WTC11 (cell line): Measurements from ENCODE around the gene KCNA1. TPM values are rescaled to one million over a fixed set of nuclear protein-coding genes. Genes with fewer than 3 reads are reported as not detected.

Experiments
- ATAC-seq: fragments of 200-7000 bp; cut with Tn5 transposase; 2 replicates; pipeline ENCODE4 v1.10.0; 2021; ENCODE audit warnings: mild to moderate bottlenecking, moderate library complexity
- CTCF ChIA-PET: fragments of 300-600 bp; sonication (Branson Sonifier 250); formaldehyde crosslinking; loops from one replicate; lab custom pipeline; 2021; ENCODE audit warnings: antibody characterized with exemption; lab: Charles Lee
- POLR2A ChIA-PET: fragments of 350-600 bp; sonication (Branson Sonifier 250); formaldehyde crosslinking; loops from one replicate; lab custom pipeline; 2021; ENCODE audit warnings: antibody characterized with exemption; lab: Charles Lee
- DNase-seq: peaks from one replicate; pipeline ENCODE4 v3.0.0; 2021; ENCODE audit warnings: low spot score
- H3K27ac Mint-ChIP-seq: 2 replicates; pipeline ENCODE4 v1.8.0; 2021; ENCODE audit warnings: mixed read lengths
- H3K27me3 Mint-ChIP-seq: 2 replicates; pipeline ENCODE4 v1.8.0; 2021; ENCODE audit warnings: low read depth, mild to moderate bottlenecking, moderate library complexity, mixed read lengths
- H3K36me3 Mint-ChIP-seq: 2 replicates; pipeline ENCODE4 v1.8.0; 2021; ENCODE audit warnings: mixed read lengths
- H3K4me1 Mint-ChIP-seq: 2 replicates; pipeline ENCODE4 v1.8.0; 2022; ENCODE audit warnings: mixed read lengths
- H3K4me3 Mint-ChIP-seq: 2 replicates; pipeline ENCODE4 v1.8.0; 2021; ENCODE audit warnings: mild to moderate bottlenecking, moderate library complexity, mixed read lengths
- H3K9me3 Mint-ChIP-seq: 2 replicates; pipeline ENCODE4 v1.8.0; 2021; ENCODE audit warnings: mixed read lengths
- AR ChIP-seq: fragments of 250-450 bp; sonication (Bioruptor Pico); IDR thresholded peaks from 2 replicates; pipeline ENCODE4 v1.9.0; 2021; ENCODE audit warnings: mild to moderate bottlenecking
- ATF1 ChIP-seq: sonication (generic); formaldehyde crosslinking; IDR thresholded peaks from 2 replicates; pipeline ENCODE4 v1.8.1; 2023; ENCODE audit warnings: mild to moderate bottlenecking, moderate library complexity, missing genetic modification reagents
- CREM ChIP-seq: sonication (generic); formaldehyde crosslinking; IDR thresholded peaks from 2 replicates; pipeline ENCODE4 v1.8.1; 2022; ENCODE audit warnings: mild to moderate bottlenecking, missing genetic modification reagents, moderate library complexity
- ESRRA ChIP-seq: sonication (generic); formaldehyde crosslinking; IDR thresholded peaks from 2 replicates; pipeline ENCODE4 v1.8.1; 2022; ENCODE audit warnings: mild to moderate bottlenecking, missing genetic modification reagents, borderline replicate concordance
- FOXP1 ChIP-seq: sonication (generic); formaldehyde crosslinking; IDR thresholded peaks from 2 replicates; pipeline ENCODE4 v1.8.0; 2022; ENCODE audit warnings: missing genetic modification reagents, mild to moderate bottlenecking, moderate library complexity, borderline replicate concordance
- NFE2L1 ChIP-seq: sonication (generic); formaldehyde crosslinking; IDR thresholded peaks from 2 replicates; pipeline ENCODE4 v1.8.1; 2023; ENCODE audit warnings: missing genetic modification reagents
- NR3C1 ChIP-seq: sonication (generic); formaldehyde crosslinking; conservative IDR thresholded peaks from 2 replicates; pipeline ENCODE4 v1.8.1; 2023; ENCODE audit warnings: low read depth, mild to moderate bottlenecking, missing genetic modification reagents
- PRRX2 ChIP-seq: fragments of 250-450 bp; sonication (Bioruptor Pico); IDR thresholded peaks from 2 replicates; pipeline ENCODE4 v1.8.0; 2021; ENCODE audit warnings: mild to moderate bottlenecking
- RELA ChIP-seq: sonication (generic); formaldehyde crosslinking; IDR thresholded peaks from 2 replicates; pipeline ENCODE4 v1.8.1; 2022; ENCODE audit warnings: missing genetic modification reagents, mild to moderate bottlenecking, borderline replicate concordance
- RORB ChIP-seq: fragments of 250-450 bp; sonication (Bioruptor Pico); IDR thresholded peaks from 2 replicates; pipeline ENCODE4 v1.9.0; 2021; ENCODE audit warnings: mild to moderate bottlenecking
- SMAD3 ChIP-seq: sonication (generic); formaldehyde crosslinking; IDR thresholded peaks from 2 replicates; pipeline ENCODE4 v1.8.0; 2022; ENCODE audit warnings: missing genetic modification reagents, mild to moderate bottlenecking, borderline replicate concordance
- TP53 ChIP-seq: sonication (generic); formaldehyde crosslinking; IDR thresholded peaks from 2 replicates; pipeline ENCODE4 v1.8.1; 2023; ENCODE audit warnings: mild to moderate bottlenecking, missing genetic modification reagents
- total RNA-seq: library from RNA; stranded (reverse); gene quantifications from 3 replicates; pipeline ENCODE4 v1.2.3, GENCODE V29; 2021
- TF ChIP-seq, protein P1 (sequence below): sonication (generic); formaldehyde crosslinking; conservative IDR thresholded peaks from 2 replicates; pipeline ENCODE4 v1.8.1; 2023; ENCODE audit warnings: mild to moderate bottlenecking, low read depth, missing genetic modification reagents, moderate library complexity
- TF ChIP-seq, protein P2 (sequence below): sonication (generic); formaldehyde crosslinking; IDR thresholded peaks from 2 replicates; pipeline ENCODE4 v1.8.1; 2023; ENCODE audit warnings: mild to moderate bottlenecking, missing genetic modification reagents, moderate library complexity
- TF ChIP-seq, protein P3 (sequence below): fragments of 250-450 bp; sonication (Bioruptor Pico); IDR thresholded peaks from 2 replicates; pipeline ENCODE4 v1.8.0; 2021; ENCODE audit warnings: mild to moderate bottlenecking
- TF ChIP-seq, protein P4 (sequence below): fragments of 250-450 bp; sonication (Bioruptor Pico); IDR thresholded peaks from 2 replicates; pipeline ENCODE4 v1.9.0; 2021; ENCODE audit warnings: mild to moderate bottlenecking, borderline replicate concordance
- TF ChIP-seq, protein P5 (sequence below): sonication (generic); formaldehyde crosslinking; IDR thresholded peaks from 2 replicates; pipeline ENCODE4 v1.8.1; 2022; ENCODE audit warnings: low read depth, mild to moderate bottlenecking, moderate library complexity, missing genetic modification reagents, borderline replicate concordance

Gene KCNA1
- total RNA-seq, 1 experiment from 2014 or later: 0.04 TPM

DNA sequence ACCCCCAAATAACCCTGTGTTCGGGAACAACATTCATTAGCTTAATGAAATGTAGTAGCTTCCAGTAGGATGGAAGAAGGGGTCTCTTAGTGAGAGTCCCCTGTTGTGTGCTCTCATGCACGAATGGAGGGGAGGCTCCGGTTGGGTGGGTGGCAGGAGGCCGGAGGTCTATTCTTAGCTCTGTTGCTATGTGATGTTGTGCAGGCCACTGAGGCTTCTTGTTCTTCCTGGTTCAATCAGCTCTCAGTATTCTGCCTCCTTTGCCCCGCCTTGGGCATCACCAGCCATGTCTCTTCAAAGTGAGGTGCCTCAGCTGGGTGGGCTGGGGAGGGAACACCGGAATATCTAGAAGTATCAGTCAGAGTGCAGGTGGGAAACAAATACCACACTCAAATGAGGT is 50.8 kb downstream of the KCNA1 start (continued):
- TF ChIP-seq, protein P1, sequence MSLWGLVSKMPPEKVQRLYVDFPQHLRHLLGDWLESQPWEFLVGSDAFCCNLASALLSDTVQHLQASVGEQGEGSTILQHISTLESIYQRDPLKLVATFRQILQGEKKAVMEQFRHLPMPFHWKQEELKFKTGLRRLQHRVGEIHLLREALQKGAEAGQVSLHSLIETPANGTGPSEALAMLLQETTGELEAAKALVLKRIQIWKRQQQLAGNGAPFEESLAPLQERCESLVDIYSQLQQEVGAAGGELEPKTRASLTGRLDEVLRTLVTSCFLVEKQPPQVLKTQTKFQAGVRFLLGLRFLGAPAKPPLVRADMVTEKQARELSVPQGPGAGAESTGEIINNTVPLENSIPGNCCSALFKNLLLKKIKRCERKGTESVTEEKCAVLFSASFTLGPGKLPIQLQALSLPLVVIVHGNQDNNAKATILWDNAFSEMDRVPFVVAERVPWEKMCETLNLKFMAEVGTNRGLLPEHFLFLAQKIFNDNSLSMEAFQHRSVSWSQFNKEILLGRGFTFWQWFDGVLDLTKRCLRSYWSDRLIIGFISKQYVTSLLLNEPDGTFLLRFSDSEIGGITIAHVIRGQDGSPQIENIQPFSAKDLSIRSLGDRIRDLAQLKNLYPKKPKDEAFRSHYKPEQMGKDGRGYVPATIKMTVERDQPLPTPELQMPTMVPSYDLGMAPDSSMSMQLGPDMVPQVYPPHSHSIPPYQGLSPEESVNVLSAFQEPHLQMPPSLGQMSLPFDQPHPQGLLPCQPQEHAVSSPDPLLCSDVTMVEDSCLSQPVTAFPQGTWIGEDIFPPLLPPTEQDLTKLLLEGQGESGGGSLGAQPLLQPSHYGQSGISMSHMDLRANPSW (CRISPR knock-in tag): no peak
- TF ChIP-seq NFE2L1 (CRISPR knock-in tag) (no peak), ATF1 (CRISPR knock-in tag) (no peak), TP53 (no peak)
- TF ChIP-seq, protein P2, sequence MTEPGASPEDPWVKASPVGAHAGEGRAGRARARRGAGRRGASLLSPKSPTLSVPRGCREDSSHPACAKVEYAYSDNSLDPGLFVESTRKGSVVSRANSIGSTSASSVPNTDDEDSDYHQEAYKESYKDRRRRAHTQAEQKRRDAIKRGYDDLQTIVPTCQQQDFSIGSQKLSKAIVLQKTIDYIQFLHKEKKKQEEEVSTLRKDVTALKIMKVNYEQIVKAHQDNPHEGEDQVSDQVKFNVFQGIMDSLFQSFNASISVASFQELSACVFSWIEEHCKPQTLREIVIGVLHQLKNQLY (CRISPR knock-in tag): no peak
- TF ChIP-seq, protein P3, sequence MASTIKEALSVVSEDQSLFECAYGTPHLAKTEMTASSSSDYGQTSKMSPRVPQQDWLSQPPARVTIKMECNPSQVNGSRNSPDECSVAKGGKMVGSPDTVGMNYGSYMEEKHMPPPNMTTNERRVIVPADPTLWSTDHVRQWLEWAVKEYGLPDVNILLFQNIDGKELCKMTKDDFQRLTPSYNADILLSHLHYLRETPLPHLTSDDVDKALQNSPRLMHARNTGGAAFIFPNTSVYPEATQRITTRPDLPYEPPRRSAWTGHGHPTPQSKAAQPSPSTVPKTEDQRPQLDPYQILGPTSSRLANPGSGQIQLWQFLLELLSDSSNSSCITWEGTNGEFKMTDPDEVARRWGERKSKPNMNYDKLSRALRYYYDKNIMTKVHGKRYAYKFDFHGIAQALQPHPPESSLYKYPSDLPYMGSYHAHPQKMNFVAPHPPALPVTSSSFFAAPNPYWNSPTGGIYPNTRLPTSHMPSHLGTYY: no peak
- TF ChIP-seq, protein P4, sequence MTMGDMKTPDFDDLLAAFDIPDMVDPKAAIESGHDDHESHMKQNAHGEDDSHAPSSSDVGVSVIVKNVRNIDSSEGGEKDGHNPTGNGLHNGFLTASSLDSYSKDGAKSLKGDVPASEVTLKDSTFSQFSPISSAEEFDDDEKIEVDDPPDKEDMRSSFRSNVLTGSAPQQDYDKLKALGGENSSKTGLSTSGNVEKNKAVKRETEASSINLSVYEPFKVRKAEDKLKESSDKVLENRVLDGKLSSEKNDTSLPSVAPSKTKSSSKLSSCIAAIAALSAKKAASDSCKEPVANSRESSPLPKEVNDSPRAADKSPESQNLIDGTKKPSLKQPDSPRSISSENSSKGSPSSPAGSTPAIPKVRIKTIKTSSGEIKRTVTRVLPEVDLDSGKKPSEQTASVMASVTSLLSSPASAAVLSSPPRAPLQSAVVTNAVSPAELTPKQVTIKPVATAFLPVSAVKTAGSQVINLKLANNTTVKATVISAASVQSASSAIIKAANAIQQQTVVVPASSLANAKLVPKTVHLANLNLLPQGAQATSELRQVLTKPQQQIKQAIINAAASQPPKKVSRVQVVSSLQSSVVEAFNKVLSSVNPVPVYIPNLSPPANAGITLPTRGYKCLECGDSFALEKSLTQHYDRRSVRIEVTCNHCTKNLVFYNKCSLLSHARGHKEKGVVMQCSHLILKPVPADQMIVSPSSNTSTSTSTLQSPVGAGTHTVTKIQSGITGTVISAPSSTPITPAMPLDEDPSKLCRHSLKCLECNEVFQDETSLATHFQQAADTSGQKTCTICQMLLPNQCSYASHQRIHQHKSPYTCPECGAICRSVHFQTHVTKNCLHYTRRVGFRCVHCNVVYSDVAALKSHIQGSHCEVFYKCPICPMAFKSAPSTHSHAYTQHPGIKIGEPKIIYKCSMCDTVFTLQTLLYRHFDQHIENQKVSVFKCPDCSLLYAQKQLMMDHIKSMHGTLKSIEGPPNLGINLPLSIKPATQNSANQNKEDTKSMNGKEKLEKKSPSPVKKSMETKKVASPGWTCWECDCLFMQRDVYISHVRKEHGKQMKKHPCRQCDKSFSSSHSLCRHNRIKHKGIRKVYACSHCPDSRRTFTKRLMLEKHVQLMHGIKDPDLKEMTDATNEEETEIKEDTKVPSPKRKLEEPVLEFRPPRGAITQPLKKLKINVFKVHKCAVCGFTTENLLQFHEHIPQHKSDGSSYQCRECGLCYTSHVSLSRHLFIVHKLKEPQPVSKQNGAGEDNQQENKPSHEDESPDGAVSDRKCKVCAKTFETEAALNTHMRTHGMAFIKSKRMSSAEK (CRISPR knock-in tag): no peak
- TF ChIP-seq, all 79 proteins: peak for 0

DNA sequence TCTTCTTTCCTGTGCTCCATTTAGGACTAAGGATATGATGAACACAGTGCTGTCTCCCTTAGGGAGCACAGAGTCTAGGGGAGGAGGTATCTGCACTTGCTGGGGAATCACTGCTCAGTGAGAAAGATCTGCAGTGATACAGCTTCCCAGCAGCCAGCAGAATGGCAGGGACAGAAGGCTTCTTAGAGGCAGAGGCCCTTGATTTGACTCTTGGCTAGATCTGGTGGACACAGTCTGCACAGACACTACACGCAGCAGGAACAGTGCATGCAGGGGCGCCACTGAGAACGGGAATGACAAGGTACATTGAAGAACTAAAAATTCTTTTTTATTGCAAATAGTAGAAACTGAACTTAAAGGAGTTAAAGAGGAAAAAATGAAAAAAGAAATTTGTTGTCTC is 51.6 kb downstream of the KCNA1 start:
- CTCF ChIA-PET: interaction anchor here (1.2 kb wide), 1 partner anchor 14 kb away, joined by 4 read pairs; no protein-coding TSS in a partner anchor
- POLR2A ChIA-PET: no interaction called here
- H3K4me1 Mint-ChIP-seq: peaks cover 2% of the 10 kb centered on the region; the same call in 1 of the 2 replicates
- TF ChIP-seq SMAD3 (CRISPR knock-in tag): no peak
- no peak for TF ChIP-seq FOXP1
- TF ChIP-seq, protein P5, sequence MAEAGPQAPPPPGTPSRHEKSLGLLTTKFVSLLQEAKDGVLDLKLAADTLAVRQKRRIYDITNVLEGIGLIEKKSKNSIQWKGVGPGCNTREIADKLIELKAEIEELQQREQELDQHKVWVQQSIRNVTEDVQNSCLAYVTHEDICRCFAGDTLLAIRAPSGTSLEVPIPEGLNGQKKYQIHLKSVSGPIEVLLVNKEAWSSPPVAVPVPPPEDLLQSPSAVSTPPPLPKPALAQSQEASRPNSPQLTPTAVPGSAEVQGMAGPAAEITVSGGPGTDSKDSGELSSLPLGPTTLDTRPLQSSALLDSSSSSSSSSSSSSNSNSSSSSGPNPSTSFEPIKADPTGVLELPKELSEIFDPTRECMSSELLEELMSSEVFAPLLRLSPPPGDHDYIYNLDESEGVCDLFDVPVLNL (CRISPR knock-in tag): no peak
- no peak for TF ChIP-seq PRRX2 (CRISPR knock-in tag)
- TF ChIP-seq RORB: no peak
- no peak for TF ChIP-seq RELA (CRISPR knock-in tag)
- TF ChIP-seq, protein P4 (CRISPR knock-in tag): no peak
- TF ChIP-seq NR3C1 (CRISPR knock-in tag): no peak
- TF ChIP-seq ESRRA (CRISPR knock-in tag): no peak
- TF ChIP-seq CREM (CRISPR knock-in tag): no peak
- no peak for TF ChIP-seq AR (CRISPR knock-in tag)

More for the DNA sequence above, 51.6 kb downstream of the KCNA1 start:
- ATAC-seq (no peak), DNase-seq (no peak)
- no peaks in the 10 kb centered on the region for H3K36me3 Mint-ChIP-seq
- no peak overlapping the region for H3K4me3 Mint-ChIP-seq
- H3K27ac Mint-ChIP-seq: no peak overlapping the region
- peaks cover 8% of the 10 kb centered on the region for H3K27me3 Mint-ChIP-seq
- H3K9me3 Mint-ChIP-seq: no peaks in the 10 kb centered on the region
